Vagina (tissue), 2 donors: ENCODE data around the gene SIGLEC10.
A peak's percentile ranks its signal among the peaks of the same experiment; 100 is the strongest.

ENCODE experiments used
- POLR2A ChIP-seq, 2 donors: fragments of 450-650 bp; IDR thresholded peaks; one replicate each; pipeline ENCODE4 v1.6.1; 2017; ENCODE audit warnings: antibody characterized with exemption in 2 of 2, mild to moderate bottlenecking in 2 of 2, moderate library complexity in 2 of 2
- TF ChIP-seq, protein P1 (sequence below), 3 experiments: fragments of 450-650 bp in 2 of 3; fragments of 200-600 bp in 1 of 3; sonication (generic) in 1 of 3; IDR thresholded peaks; one replicate each; pipeline ENCODE4 v1.5.1; 2017 to 2019; ENCODE audit warnings: antibody characterized with exemption in 3 of 3, mild to moderate bottlenecking in 2 of 3, moderate library complexity in 2 of 3

DNA sequence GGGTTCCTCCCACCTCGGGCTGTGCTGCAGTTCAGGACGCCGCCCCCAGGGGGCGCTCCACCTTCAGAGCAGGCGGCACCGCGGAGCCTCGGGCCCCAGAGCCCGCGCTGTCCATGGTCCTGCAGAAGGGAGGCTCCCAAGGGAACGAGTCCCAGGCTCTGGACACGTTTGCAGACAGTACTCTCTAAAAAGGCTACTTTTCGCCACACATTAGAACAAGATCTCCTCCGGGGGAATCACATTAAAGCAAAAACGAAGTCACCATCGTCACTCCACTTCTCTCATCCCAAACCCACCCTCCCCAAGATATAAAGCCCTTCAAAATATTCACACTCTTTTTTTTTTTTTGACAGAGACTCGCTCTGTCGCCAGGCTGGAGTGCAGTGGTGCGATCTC is 4.6 kb upstream of the SIGLEC10 start:
- TF ChIP-seq, protein P1, sequence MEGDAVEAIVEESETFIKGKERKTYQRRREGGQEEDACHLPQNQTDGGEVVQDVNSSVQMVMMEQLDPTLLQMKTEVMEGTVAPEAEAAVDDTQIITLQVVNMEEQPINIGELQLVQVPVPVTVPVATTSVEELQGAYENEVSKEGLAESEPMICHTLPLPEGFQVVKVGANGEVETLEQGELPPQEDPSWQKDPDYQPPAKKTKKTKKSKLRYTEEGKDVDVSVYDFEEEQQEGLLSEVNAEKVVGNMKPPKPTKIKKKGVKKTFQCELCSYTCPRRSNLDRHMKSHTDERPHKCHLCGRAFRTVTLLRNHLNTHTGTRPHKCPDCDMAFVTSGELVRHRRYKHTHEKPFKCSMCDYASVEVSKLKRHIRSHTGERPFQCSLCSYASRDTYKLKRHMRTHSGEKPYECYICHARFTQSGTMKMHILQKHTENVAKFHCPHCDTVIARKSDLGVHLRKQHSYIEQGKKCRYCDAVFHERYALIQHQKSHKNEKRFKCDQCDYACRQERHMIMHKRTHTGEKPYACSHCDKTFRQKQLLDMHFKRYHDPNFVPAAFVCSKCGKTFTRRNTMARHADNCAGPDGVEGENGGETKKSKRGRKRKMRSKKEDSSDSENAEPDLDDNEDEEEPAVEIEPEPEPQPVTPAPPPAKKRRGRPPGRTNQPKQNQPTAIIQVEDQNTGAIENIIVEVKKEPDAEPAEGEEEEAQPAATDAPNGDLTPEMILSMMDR (IDR thresholded peaks at IDR 0.05): peak; percentile 64 to 83 (median 65)
- no peak for TF ChIP-seq POLR2A (IDR thresholded peaks at IDR 0.05)
